GM12872 (cell line): ENCODE measurements around the gene MYO3B.

Experiments used
- CTCF ChIP-seq: IDR thresholded peaks from 3 replicates; pipeline ENCODE4 v1.5.1; 2011; ENCODE audit warnings: low read depth, mild to moderate bottlenecking, low read length, moderate library complexity; ENCODE audit not compliant: insufficient read depth

MYO3B gene

GRCh38 chr2:170386554-170386953, 208.6 kb downstream of the MYO3B start:
- TF ChIP-seq CTCF, result no peak

- no peak for TF ChIP-seq CTCF
Measured at GRCh38 chr2:170391018-170391417, 213.1 kb downstream of the MYO3B start.

- TF ChIP-seq CTCF, result no peak
Measured at GRCh38 chr2:170391697-170392096, 213.8 kb downstream of the MYO3B start.

GRCh38 chr2:170393861-170394498, 216.0 kb downstream of the MYO3B start:
- TF ChIP-seq CTCF, result no peak

GRCh38 chr2:170394641-170395387, 216.9 kb downstream of the MYO3B start:
- 0 out of 3 replicates have a peak, but pooled peaks have one; percentile 24 for TF ChIP-seq CTCF

GRCh38 chr2:170396799-170397459, 219.0 kb downstream of the MYO3B start:
- no peak for TF ChIP-seq CTCF

GRCh38 chr2:170401187-170401586, 223.2 kb downstream of the MYO3B start:
- TF ChIP-seq CTCF, result no peak
